Nephron progenitor cell (in vitro differentiated cells): ENCODE measurements around the gene MAGI2.

Experiments
- DNase-seq: peaks from one replicate; pipeline ENCODE4 v3.0.0; 2021
- H3K27ac Mint-ChIP-seq: 2 replicates; pipeline ENCODE4 v1.8.0; 2021; ENCODE audit warnings: mild to moderate bottlenecking, moderate library complexity, mixed read lengths
- H3K27me3 Mint-ChIP-seq: 2 replicates; pipeline ENCODE4 v1.8.0; 2021; ENCODE audit warnings: mild to moderate bottlenecking, low read depth, mixed read lengths; ENCODE audit not compliant: poor library complexity
- H3K36me3 Mint-ChIP-seq: 2 replicates; pipeline ENCODE4 v1.8.0; 2021; ENCODE audit warnings: low read depth, mixed read lengths
- H3K4me1 Mint-ChIP-seq: 2 replicates; pipeline ENCODE4 v1.8.0; 2021; ENCODE audit warnings: mixed read lengths
- H3K4me3 Mint-ChIP-seq: 2 replicates; pipeline ENCODE4 v1.8.0; 2021; ENCODE audit warnings: mild to moderate bottlenecking, moderate library complexity, mixed read lengths
- H3K9me3 Mint-ChIP-seq: 2 replicates; pipeline ENCODE4 v1.8.0; 2021; ENCODE audit warnings: mild to moderate bottlenecking, moderate library complexity, mixed read lengths
- TF ChIP-seq, protein P1 (sequence below): fragments of 200-600 bp; sonication (generic); IDR thresholded peaks from 2 replicates; pipeline ENCODE4 v1.5.0; 2021; ENCODE audit warnings: antibody characterized with exemption

Gene MAGI2

DNA sequence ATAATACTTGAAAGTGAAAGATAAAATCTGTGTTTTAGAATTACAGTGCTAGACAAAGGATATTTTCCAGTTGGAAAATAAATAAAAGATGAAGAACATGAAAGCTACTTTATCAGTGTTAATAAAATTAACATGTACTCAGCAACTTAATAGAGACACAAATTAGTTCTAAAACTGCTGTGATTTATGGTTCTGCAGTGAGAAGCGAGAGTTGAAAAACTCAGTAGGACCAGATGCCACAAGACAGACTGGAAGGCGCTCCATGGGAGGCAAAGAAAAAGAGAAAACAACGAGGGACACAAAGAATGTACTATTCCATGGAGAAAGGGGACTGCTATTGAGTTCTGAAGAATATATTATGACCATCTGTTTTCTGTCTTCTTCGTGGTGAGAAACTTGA lies 1064.4 kb downstream of the MAGI2 start:
- H3K4me1 Mint-ChIP-seq = peaks cover 5% of the 10 kb centered on the region
- no peaks in the 10 kb centered on the region for H3K27me3 Mint-ChIP-seq
- TF ChIP-seq, protein P1, sequence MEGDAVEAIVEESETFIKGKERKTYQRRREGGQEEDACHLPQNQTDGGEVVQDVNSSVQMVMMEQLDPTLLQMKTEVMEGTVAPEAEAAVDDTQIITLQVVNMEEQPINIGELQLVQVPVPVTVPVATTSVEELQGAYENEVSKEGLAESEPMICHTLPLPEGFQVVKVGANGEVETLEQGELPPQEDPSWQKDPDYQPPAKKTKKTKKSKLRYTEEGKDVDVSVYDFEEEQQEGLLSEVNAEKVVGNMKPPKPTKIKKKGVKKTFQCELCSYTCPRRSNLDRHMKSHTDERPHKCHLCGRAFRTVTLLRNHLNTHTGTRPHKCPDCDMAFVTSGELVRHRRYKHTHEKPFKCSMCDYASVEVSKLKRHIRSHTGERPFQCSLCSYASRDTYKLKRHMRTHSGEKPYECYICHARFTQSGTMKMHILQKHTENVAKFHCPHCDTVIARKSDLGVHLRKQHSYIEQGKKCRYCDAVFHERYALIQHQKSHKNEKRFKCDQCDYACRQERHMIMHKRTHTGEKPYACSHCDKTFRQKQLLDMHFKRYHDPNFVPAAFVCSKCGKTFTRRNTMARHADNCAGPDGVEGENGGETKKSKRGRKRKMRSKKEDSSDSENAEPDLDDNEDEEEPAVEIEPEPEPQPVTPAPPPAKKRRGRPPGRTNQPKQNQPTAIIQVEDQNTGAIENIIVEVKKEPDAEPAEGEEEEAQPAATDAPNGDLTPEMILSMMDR = no peak
- H3K36me3 Mint-ChIP-seq = no peaks in the 10 kb centered on the region
- H3K4me3 Mint-ChIP-seq = no peak overlapping the region
- H3K9me3 Mint-ChIP-seq = no peaks in the 10 kb centered on the region
- DNase-seq = no peak
- peak overlapping the region; percentile 31 for H3K27ac Mint-ChIP-seq

DNA sequence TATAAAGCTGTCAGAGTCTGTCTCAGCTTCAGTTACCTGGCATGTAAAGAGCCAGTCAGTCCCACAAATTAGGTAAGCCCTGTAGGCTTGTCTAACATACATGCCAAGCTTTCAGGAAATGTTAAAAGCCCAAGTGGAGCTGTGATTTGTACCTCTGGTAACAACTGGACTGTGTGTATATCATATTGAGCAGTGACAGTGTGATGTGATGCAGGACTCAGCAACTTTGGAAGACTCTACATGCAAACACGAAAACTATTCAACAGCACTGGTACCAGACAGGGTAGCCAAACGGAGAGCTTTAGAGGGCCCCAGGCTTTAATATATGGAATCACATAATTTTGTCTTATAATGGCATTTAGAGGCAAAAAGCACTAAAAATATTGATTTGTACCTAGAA lies 1066.9 kb downstream of the MAGI2 start:
- Mint-ChIP-seq H3K4me3 (no peak overlapping the region), H3K4me1 (peaks cover 5% of the 10 kb centered on the region)

DNA sequence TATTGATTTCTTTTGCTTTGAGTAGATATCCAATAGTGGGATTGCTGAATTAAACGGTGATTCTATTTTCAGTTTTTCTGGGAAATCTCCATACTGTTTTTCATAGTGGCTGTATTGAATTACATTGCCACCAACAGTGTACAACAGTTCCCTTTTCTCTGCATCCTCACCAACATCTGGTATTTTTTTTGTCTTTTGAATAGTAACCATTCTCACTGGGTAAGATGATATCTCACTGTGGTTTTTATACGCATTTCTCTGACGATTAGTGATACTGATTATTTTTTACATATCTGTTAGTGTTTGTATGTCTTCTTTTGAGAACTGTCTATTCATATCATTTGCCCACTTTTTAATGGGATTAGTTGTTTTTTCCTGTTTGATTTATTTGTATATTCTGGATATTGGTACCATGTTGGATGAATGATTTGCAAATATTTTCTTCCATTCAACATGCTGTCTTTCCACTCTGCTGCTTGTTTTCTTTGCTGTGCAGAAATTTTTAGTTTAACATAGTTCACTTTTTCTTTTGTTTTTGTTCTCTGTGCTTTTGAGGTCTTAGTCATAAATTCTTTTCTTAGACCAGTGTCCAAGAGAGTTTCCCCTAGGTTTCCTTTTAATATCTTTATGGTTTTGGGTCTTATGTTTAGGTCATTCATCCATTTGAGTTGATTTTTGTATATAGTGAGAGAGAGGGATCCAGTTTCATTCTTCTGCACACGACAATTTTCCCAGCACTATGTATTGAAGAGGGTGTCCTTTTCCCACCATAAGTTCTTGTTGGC lies 1070.2 kb downstream of the MAGI2 start:
- H3K4me3 Mint-ChIP-seq = no peak overlapping the region
- TF ChIP-seq, protein P1 = no peak

More for the DNA sequence above, 1066.9 kb downstream of the MAGI2 start:
- TF ChIP-seq, protein P1 = no peak
- no peaks in the 10 kb centered on the region for H3K36me3 Mint-ChIP-seq
- H3K9me3 Mint-ChIP-seq = no peaks in the 10 kb centered on the region
- H3K27ac Mint-ChIP-seq = no peak overlapping the region
- no peaks in the 10 kb centered on the region for H3K27me3 Mint-ChIP-seq
- no peak for DNase-seq

DNA sequence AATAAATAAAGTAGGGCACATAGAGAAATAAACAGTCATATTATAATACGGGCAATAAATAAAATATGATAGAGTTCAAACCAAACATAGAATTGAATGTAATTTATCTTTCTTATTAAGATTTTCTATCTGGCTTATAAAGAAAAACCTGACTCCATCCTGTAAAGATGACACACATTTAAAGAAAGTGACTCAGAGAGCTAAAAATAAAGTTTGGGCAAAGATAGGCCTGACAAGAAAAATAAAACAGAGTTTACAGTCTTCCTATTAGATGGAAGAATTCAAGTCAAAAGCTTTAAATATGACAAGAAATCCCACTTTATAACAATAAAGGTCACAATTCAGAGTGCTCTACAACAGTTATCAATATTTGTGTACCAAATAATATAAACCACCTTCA lies 1074.3 kb downstream of the MAGI2 start:
- TF ChIP-seq, protein P1 = no peak
- Mint-ChIP-seq H3K27me3 (peaks cover 4% of the 10 kb centered on the region), H3K4me1 (no peaks in the 10 kb centered on the region), H3K4me3 (no peak overlapping the region), H3K27ac (no peak overlapping the region), H3K9me3 (no peaks in the 10 kb centered on the region), H3K36me3 (no peaks in the 10 kb centered on the region)
- no peak for DNase-seq

More for the DNA sequence above, 1070.2 kb downstream of the MAGI2 start:
- Mint-ChIP-seq H3K4me1 (peaks cover 5% of the 10 kb centered on the region), H3K27ac (no peak overlapping the region), H3K36me3 (no peaks in the 10 kb centered on the region), H3K9me3 (no peaks in the 10 kb centered on the region), H3K27me3 (peaks cover 4% of the 10 kb centered on the region)
- DNase-seq = no peak

DNA sequence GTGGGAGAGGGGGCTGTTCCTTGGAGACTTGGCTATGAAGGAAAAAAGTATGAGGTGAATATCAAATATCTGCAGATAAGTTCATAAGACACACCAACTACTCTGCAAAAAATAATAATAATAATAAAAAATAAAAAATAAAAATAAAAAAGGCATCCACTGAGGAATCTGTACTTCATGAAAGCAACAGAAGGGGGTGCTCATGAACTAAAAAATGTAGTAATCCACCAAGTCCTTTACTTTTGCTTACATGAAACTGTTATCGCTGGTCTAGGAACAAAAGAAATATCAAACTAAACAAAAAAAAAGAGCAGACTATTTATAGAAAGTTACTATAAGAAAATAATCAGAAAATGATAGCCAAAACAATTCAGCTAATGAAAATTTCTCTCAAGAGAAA lies 1075.9 kb downstream of the MAGI2 start:
- DNase-seq = no peak
- Mint-ChIP-seq H3K27ac (no peak overlapping the region), H3K27me3 (peaks cover 4% of the 10 kb centered on the region), H3K36me3 (no peaks in the 10 kb centered on the region), H3K9me3 (no peaks in the 10 kb centered on the region), H3K4me1 (no peaks in the 10 kb centered on the region), H3K4me3 (no peak overlapping the region)
- TF ChIP-seq, protein P1 = peak; percentile 32

DNA sequence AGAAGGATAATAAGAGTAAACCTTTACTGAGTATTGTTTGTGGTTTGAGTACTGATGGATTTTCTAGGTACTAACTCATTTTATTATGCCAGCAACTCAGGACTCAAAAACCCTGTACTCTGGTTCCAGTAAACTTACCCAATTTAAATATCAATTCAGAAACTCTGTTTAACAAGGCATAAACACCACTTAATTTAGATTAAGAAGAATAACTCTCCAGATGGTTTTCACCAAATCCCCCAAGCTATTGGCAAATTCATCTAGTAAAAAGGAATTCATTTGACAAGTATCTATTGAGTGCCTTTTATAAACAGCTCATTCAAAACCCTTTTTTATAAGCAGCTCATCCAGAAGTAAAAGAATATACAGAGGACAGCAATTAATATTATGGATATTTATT lies 1082.5 kb downstream of the MAGI2 start:
- Mint-ChIP-seq H3K4me3 (no peak overlapping the region), H3K4me1 (no peaks in the 10 kb centered on the region), H3K27ac (no peak overlapping the region), H3K36me3 (no peaks in the 10 kb centered on the region), H3K9me3 (no peaks in the 10 kb centered on the region), H3K27me3 (no peaks in the 10 kb centered on the region)
- TF ChIP-seq, protein P1 = no peak
- DNase-seq = no peak
